Neural crest cell (in vitro differentiated cells): ENCODE measurements around the gene TMCC3. TPM values are rescaled to one million over a fixed set of nuclear protein-coding genes. Genes with fewer than 3 reads are reported as not detected.

Experiments
- DNase-seq: peaks from one replicate; pipeline ENCODE4 v3.0.0; 2021; ENCODE audit warnings: low read depth, mixed read lengths, low spot score
- H3K27ac Mint-ChIP-seq: one replicate; pipeline ENCODE4 v1.8.0; 2021; ENCODE audit warnings: mild to moderate bottlenecking, mixed read lengths; ENCODE audit not compliant: unreplicated experiment
- H3K27me3 Mint-ChIP-seq: 2 replicates; pipeline ENCODE4 v1.8.0; 2021; ENCODE audit warnings: low read depth, mild to moderate bottlenecking, mixed read lengths
- H3K36me3 Mint-ChIP-seq: 2 replicates; pipeline ENCODE4 v1.8.0; 2021; ENCODE audit warnings: low read depth, mild to moderate bottlenecking, mixed read lengths
- H3K4me1 Mint-ChIP-seq: 2 replicates; pipeline ENCODE4 v1.8.0; 2021; ENCODE audit warnings: mixed read lengths
- H3K4me3 Mint-ChIP-seq: one replicate; pipeline ENCODE4 v1.8.0; 2021; ENCODE audit warnings: mild to moderate bottlenecking, mixed read lengths
- H3K9me3 Mint-ChIP-seq: 2 replicates; pipeline ENCODE4 v1.8.0; 2021; ENCODE audit warnings: mixed read lengths
- CTCF ChIP-seq: fragments of 200-600 bp; sonication (generic); conservative IDR thresholded peaks from 2 replicates; pipeline ENCODE4 v1.5.0; 2021; ENCODE audit warnings: antibody characterized with exemption, mild to moderate bottlenecking
- total RNA-seq: library from RNA; stranded (reverse); gene quantifications from 2 replicates; pipeline ENCODE4 v1.2.1, GENCODE V29; 2021

TMCC3 gene
- total RNA-seq, 1 donor from 2014 or later, result 3.4 TPM

GRCh38 chr12:94623161-94623920 is 27.0 kb downstream of the TMCC3 start:
- Mint-ChIP-seq H3K27ac (no peak overlapping the region), H3K36me3 (peaks cover 4% of the 10 kb centered on the region), H3K9me3 (peaks cover 9% of the 10 kb centered on the region), H3K27me3 (no peaks in the 10 kb centered on the region), H3K4me1 (peaks cover 21% of the 10 kb centered on the region), H3K4me3 (no peak overlapping the region)
- no peak for TF ChIP-seq CTCF
- DNase-seq, result no peak

GRCh38 chr12:94622475-94622874 is 27.9 kb downstream of the TMCC3 start:
- no peak overlapping the region for H3K4me3 Mint-ChIP-seq

GRCh38 chr12:94621662-94622359 is 28.5 kb downstream of the TMCC3 start:
- DNase-seq, result no peak
- Mint-ChIP-seq H3K36me3 (peaks cover 4% of the 10 kb centered on the region), H3K9me3 (peaks cover 9% of the 10 kb centered on the region), H3K4me3 (no peak overlapping the region), H3K27ac (no peak overlapping the region), H3K4me1 (peaks cover 21% of the 10 kb centered on the region), H3K27me3 (no peaks in the 10 kb centered on the region)
- TF ChIP-seq CTCF, result no peak

More at GRCh38 chr12:94622475-94622874, 27.9 kb downstream of the TMCC3 start:
- no peak overlapping the region for H3K27ac Mint-ChIP-seq
- DNase-seq, result no peak
- H3K27me3 Mint-ChIP-seq, result no peaks in the 10 kb centered on the region
- peaks cover 21% of the 10 kb centered on the region for H3K4me1 Mint-ChIP-seq
- peaks cover 4% of the 10 kb centered on the region for H3K36me3 Mint-ChIP-seq
- no peak for TF ChIP-seq CTCF
- peaks cover 9% of the 10 kb centered on the region for H3K9me3 Mint-ChIP-seq

GRCh38 chr12:94620621-94621020 is 29.7 kb downstream of the TMCC3 start:
- Mint-ChIP-seq H3K4me3 (no peak overlapping the region), H3K27me3 (no peaks in the 10 kb centered on the region), H3K4me1 (peaks cover 21% of the 10 kb centered on the region), H3K9me3 (no peaks in the 10 kb centered on the region), H3K27ac (no peak overlapping the region), H3K36me3 (no peaks in the 10 kb centered on the region)
- no peak for DNase-seq
- TF ChIP-seq CTCF, result no peak

GRCh38 chr12:94618995-94619695 is 31.2 kb downstream of the TMCC3 start:
- no peak for TF ChIP-seq CTCF
- no peaks in the 10 kb centered on the region for H3K9me3 Mint-ChIP-seq
- no peak for DNase-seq
- peaks cover 21% of the 10 kb centered on the region for H3K4me1 Mint-ChIP-seq
- H3K36me3 Mint-ChIP-seq, result no peaks in the 10 kb centered on the region
- no peaks in the 10 kb centered on the region for H3K27me3 Mint-ChIP-seq
- H3K27ac Mint-ChIP-seq, result peak overlapping the region; percentile 7
- H3K4me3 Mint-ChIP-seq, result no peak overlapping the region
